Neutrophil (primary cell): Measurements from ENCODE around the gene SWI5.

Experiments
- H3K27ac ChIP-seq: fragments of 200-600 bp; sonication (generic); 2 replicates; pipeline ENCODE4 v1.5.1; 2016; ENCODE audit warnings: mild to moderate bottlenecking, moderate library complexity
- H3K27me3 ChIP-seq: fragments of 200-600 bp; sonication (generic); 2 replicates; pipeline ENCODE4 v1.6.0; 2016; ENCODE audit warnings: mild to moderate bottlenecking
- H3K36me3 ChIP-seq: fragments of 200-600 bp; sonication (generic); 2 replicates; pipeline ENCODE4 v1.5.1; 2017
- H3K4me1 ChIP-seq, 2 experiments: fragments of 200-600 bp in 1 of 2; sonication (generic) in 1 of 2; 1 replicate in 1 of 2; 2 replicates in 1 of 2; pipeline versions ENCODE4 v1.5.1 to v1.6.1; 2013 to 2016; ENCODE audit warnings: low read depth in 1 of 2, low read length in 1 of 2, mild to moderate bottlenecking in 1 of 2, moderate library complexity in 1 of 2; ENCODE audit not compliant: control insufficient read depth in 1 of 2, insufficient read depth in 1 of 2
- H3K4me3 ChIP-seq, 2 experiments: fragments of 200-600 bp in 1 of 2; sonication (generic) in 1 of 2; 1 replicate in 1 of 2; 2 replicates in 1 of 2; pipeline ENCODE4 v1.5.1; 2013 to 2016; ENCODE audit warnings: low read depth in 1 of 2, low read length in 1 of 2, mild to moderate bottlenecking in 1 of 2, moderate library complexity in 1 of 2
- H3K9me3 ChIP-seq: fragments of 200-600 bp; sonication (generic); 2 replicates; pipeline ENCODE4 v1.5.1; 2016
- CTCF ChIP-seq: fragments of 200-600 bp; sonication (generic); IDR thresholded peaks from 2 replicates; pipeline ENCODE4 v1.5.1; 2016; ENCODE audit warnings: antibody characterized with exemption

Gene SWI5

GRCh38 chr9:128266868-128267590 is 9.0 kb upstream of the SWI5 start:
- TF ChIP-seq CTCF, result no peak
- H3K4me1 ChIP-seq, result no peaks in the 10 kb centered on the region
- H3K36me3 ChIP-seq, result peaks cover 89% of the 10 kb centered on the region
- no peaks in the 10 kb centered on the region for H3K27me3 ChIP-seq
- H3K27ac ChIP-seq, result no peak overlapping the region
- no peak overlapping the region for H3K4me3 ChIP-seq
- H3K9me3 ChIP-seq, result no peaks in the 10 kb centered on the region

- H3K27ac ChIP-seq, result no peak overlapping the region
- no peaks in the 10 kb centered on the region for H3K27me3 ChIP-seq
- TF ChIP-seq CTCF, result no peak
- H3K9me3 ChIP-seq, result no peaks in the 10 kb centered on the region
- peaks cover 10 to 11% of the 10 kb centered on the region in 2 experiments for H3K4me1 ChIP-seq
- peaks cover 69% of the 10 kb centered on the region for H3K36me3 ChIP-seq
- H3K4me3 ChIP-seq, result no peak overlapping the region
These were observed 5.0 kb upstream of the SWI5 start for GRCh38 chr9:128271112-128271511.

GRCh38 chr9:128271512-128271911 is 4.6 kb upstream of the SWI5 start:
- H3K27me3 ChIP-seq, result no peaks in the 10 kb centered on the region
- TF ChIP-seq CTCF, result no peak
- no peak overlapping the region for H3K4me3 ChIP-seq
- H3K4me1 ChIP-seq, result peaks cover 13 to 15% of the 10 kb centered on the region in 2 experiments
- no peaks in the 10 kb centered on the region for H3K9me3 ChIP-seq
- H3K27ac ChIP-seq, result no peak overlapping the region
- H3K36me3 ChIP-seq, result peaks cover 65% of the 10 kb centered on the region

GRCh38 chr9:128274245-128274644 is 1.8 kb upstream of the SWI5 start:
- TF ChIP-seq CTCF, result no peak
- Histone ChIP-seq H3K27me3 (no peaks in the 10 kb centered on the region), H3K4me3 (no peak overlapping the region), H3K27ac (no peak overlapping the region), H3K36me3 (peaks cover 37% of the 10 kb centered on the region), H3K9me3 (no peaks in the 10 kb centered on the region), H3K4me1 (peaks cover 19 to 21% of the 10 kb centered on the region in 2 experiments)

- peak; percentile 30 for TF ChIP-seq CTCF
- Histone ChIP-seq H3K9me3 (no peaks in the 10 kb centered on the region), H3K4me1 (peaks cover 19 to 21% of the 10 kb centered on the region in 2 experiments), H3K36me3 (peaks cover 31% of the 10 kb centered on the region), H3K27me3 (no peaks in the 10 kb centered on the region), H3K4me3 (peak within 1 kb of the TSS; percentile 79 to 87), H3K27ac (peak within 1 kb of the TSS; percentile 85)
These were observed 673 bp upstream of the SWI5 start, which contains the start of gene GOLGA2 for GRCh38 chr9:128275198-128276007. GOLGA2 (minus strand) TSS chr9:128276007; CDS start chr9:128275976, 31 bp downstream.
